Psoas muscle (tissue), 8 donors: ENCODE measurements around the gene LRRC2. TPM values are rescaled to one million over a fixed set of nuclear protein-coding genes. Genes with fewer than 3 reads are reported as not detected.

ENCODE experiments used
- ATAC-seq, 4 donors: fragments of 200-7000 bp; cut with Tn5 transposase; one replicate each; pipeline ENCODE4 v1.9.1; 2020; ENCODE audit warnings: moderate library complexity in 3 of 4, mild to moderate bottlenecking in 2 of 4
- DNase-seq, 2 donors: peaks; one replicate each; pipeline ENCODE4 v3.0.0-alpha.2; 2020
- H3K27ac ChIP-seq: fragments of 200-600 bp; one replicate; pipeline ENCODE4 v1.8.0; 2022
- H3K27me3 ChIP-seq, 3 donors: fragments of 200-600 bp in 1 of 3; one replicate each; pipeline versions ENCODE4 v1.6.1 to v1.8.0; 2013 to 2022; ENCODE audit warnings: low read length in 2 of 3, mild to moderate bottlenecking in 2 of 3, moderate library complexity in 1 of 3; ENCODE audit not compliant: insufficient read depth in 3 of 3
- H3K36me3 ChIP-seq, 2 donors: fragments of 200-600 bp in 1 of 2; one replicate each; pipeline versions ENCODE4 v1.6.1 to v1.8.0; 2013 to 2022; ENCODE audit warnings: low read depth in 1 of 2, mild to moderate bottlenecking in 1 of 2, moderate library complexity in 1 of 2; ENCODE audit not compliant: insufficient read depth in 1 of 2
- H3K4me1 ChIP-seq: fragments of 200-600 bp; one replicate; pipeline ENCODE4 v1.8.0; 2022
- H3K4me3 ChIP-seq: fragments of 200-600 bp; one replicate; pipeline ENCODE4 v1.8.0; 2022; ENCODE audit warnings: mild to moderate bottlenecking
- H3K9me3 ChIP-seq: fragments of 200-600 bp; one replicate; pipeline ENCODE4 v1.8.0; 2022
- WGBS, 3 donors: extraction: QIAGEN DNeasy Blood & Tissue Kit; methylation state at CpG; one replicate each; pipeline versions ENCODE4 v1.1.6 to v1.1.7; 2013; 5-methylcytosine and 5-hydroxymethylcytosine counted together
- intact Hi-C, 2 donors: fragments of 100-400 bp; cut with DNase I; formaldehyde crosslinking; loops; one replicate each; pipeline versions ENCODE4 v1.11.0 to v1.14.2; 2022
- polyA plus RNA-seq, 3 donors: library from polyadenylated mRNA; stranded (reverse); fragments of 200-250 nt; gene quantifications; one replicate each; pipeline ENCODE4 v1.2.3, GENCODE V29; 2013
- total RNA-seq, 4 donors: library from RNA; stranded (reverse); fragmentation: NEBNext Ultra II Directional in 2 of 4; extraction: Animal tissue kit (Norgen Biotek cat#: 25700) in 2 of 4; gene quantifications; one replicate each; pipeline versions ENCODE4 v1.2.1 to v1.2.4, GENCODE V29; 2021 to 2023
- TF ChIP-seq, protein P1 (sequence below): fragments of 200-600 bp; IDR thresholded peaks from one replicate; pipeline ENCODE4 v1.8.0; 2022; ENCODE audit warnings: antibody characterized with exemption
- donor health status: healthy with polysubstance abuse.
- donor health status: DM: no; HTN: no; CAD: no; lungs with moderate emphysema.
- donor health status: Bipolar disorder and iron deficiency.
- donor health status: healthy.
- donor health status: DM: yes; HTN: yes; CAD: no.
- donor health status: DM: no; HTN: no; CAD: no.
- donor health status: DM: no; HTN: no; CAD: no.
- donor health status: DM: yes; HTN: yes; CAD: no.

LRRC2 gene
- total and polyA plus RNA-seq, 7 donors: 8.3 to 160 (median 65.1) TPM

DNA sequence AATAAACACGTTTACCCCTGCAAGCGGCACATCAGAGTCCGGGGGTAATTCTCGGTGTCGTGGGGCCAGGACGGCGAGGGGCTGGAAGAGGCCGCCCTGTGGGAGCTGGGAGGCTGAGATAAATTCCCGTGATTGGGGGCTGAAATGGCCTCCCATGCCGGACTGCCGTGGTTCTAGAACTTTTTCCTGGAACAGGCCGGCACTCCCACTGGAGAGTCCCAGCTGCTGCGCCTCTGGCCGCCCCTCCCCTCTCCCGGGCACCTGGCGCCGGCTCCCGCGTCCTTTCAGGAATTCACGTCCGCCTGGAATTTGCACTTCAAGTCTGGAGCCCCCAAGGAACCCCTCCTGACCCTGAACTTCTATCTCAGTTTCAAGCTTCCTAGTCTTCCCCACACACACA is 10.8 kb upstream of the LRRC2 start:
- Histone ChIP-seq H3K9me3 (no peaks in the 10 kb centered on the region), H3K36me3 (no peaks in the 10 kb centered on the region), H3K27ac (no peak overlapping the region), H3K4me1 (peaks cover 6% of the 10 kb centered on the region), H3K27me3 (no peaks in the 10 kb centered on the region), H3K4me3 (peak overlapping the region; percentile 36)
- peak in 1 of 4 donors; percentile 40 for ATAC-seq
- no peak for DNase-seq
- WGBS, 3 donors: 41 to 48% (median 44%) methylated on average over 17 to 21 of the region's 21 CpGs
- TF ChIP-seq, protein P1, sequence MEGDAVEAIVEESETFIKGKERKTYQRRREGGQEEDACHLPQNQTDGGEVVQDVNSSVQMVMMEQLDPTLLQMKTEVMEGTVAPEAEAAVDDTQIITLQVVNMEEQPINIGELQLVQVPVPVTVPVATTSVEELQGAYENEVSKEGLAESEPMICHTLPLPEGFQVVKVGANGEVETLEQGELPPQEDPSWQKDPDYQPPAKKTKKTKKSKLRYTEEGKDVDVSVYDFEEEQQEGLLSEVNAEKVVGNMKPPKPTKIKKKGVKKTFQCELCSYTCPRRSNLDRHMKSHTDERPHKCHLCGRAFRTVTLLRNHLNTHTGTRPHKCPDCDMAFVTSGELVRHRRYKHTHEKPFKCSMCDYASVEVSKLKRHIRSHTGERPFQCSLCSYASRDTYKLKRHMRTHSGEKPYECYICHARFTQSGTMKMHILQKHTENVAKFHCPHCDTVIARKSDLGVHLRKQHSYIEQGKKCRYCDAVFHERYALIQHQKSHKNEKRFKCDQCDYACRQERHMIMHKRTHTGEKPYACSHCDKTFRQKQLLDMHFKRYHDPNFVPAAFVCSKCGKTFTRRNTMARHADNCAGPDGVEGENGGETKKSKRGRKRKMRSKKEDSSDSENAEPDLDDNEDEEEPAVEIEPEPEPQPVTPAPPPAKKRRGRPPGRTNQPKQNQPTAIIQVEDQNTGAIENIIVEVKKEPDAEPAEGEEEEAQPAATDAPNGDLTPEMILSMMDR: no peak
- intact Hi-C loops: no loop called here

GRCh38 chr3:46576386-46576785 is 10.3 kb upstream of the LRRC2 start:
- 84 to 86% (median 85%) methylated on average over 9 to 10 of the region's 10 CpGs for WGBS, 3 donors
- intact Hi-C loops: no loop called here
- Histone ChIP-seq H3K4me1 (peaks cover 6% of the 10 kb centered on the region), H3K9me3 (no peaks in the 10 kb centered on the region), H3K36me3 (no peaks in the 10 kb centered on the region), H3K27me3 (no peaks in the 10 kb centered on the region), H3K27ac (no peak overlapping the region), H3K4me3 (peak overlapping the region; percentile 36)
- TF ChIP-seq, protein P1: no peak
- no peak for DNase-seq
- ATAC-seq: no peak

DNA sequence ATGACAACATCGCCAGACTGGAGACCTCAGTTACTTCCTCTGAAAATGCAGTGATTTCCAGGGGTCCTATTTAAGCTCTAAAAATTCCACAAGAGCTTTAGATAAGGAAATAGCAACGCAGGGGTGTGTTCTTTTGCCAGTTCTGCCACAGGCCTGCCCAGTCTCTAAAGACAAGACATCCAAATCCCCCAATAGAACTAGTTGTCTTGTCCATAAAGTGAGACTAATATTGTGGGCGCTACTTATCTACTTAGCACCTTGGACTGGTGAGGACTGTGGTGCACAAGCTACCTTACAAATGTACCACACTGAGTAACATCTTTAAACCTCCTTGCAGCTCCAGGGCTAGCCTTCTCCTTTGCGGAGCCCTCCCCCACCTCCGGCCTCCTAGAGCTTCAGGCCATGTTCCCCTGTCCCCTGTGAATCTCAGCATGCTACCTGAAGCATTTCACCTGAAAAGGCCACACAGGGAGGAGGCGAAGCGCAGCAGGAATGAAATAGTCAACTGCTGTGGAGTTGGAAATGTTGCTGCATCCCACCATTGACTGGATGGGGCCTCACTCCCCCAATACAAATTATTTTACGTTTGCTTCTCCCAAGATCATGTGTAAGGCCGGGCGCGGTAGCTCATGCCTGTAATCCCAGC is 9.6 kb upstream of the LRRC2 start:
- TF ChIP-seq, protein P1: no peak
- Histone ChIP-seq H3K9me3 (no peaks in the 10 kb centered on the region), H3K4me1 (peaks cover 6% of the 10 kb centered on the region), H3K36me3 (no peaks in the 10 kb centered on the region), H3K27me3 (no peaks in the 10 kb centered on the region), H3K4me3 (no peak overlapping the region), H3K27ac (no peak overlapping the region)
- ATAC-seq (no peak), DNase-seq (no peak)
- WGBS, 3 donors: 93 to 95% (median 94%) methylated on average over 11 of the region's 11 CpGs
- intact Hi-C loops: no loop called here

DNA sequence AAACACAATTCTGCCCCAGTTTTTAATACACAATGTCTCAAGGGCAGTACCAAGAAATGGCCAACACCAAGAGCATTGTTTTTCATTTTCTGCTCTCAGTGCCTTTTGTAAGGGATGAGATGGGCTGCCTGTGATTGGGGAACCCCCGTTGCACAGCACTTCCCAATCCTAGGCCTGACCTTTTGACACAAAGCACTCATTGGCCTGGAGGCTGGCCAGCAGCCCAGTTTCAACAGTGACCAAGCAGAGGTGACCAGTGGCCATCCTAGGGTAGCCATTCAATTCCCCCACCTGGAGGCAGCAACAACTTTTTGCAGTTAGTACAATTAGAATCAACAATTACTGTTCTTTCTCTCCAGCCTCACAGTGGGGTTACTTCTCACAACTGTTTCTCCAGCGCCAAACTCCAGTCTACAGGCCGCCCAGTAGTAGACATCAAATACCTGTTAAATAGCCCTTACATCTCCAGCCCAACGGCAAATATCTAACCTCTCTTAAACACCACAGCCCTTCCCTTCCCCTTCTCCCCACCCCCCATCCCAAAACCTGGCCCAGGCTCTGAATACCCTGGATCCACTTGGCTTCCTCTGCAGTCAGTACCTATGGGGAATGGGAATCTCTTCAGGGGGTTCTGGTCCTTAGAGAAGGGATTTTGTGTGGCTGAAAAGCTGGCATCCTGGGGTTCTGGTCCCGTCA is 8.9 kb upstream of the LRRC2 start:
- WGBS, 3 donors: 83 to 86% (median 83%) methylated on average over 5 of the region's 5 CpGs
- TF ChIP-seq, protein P1: no peak
- ATAC-seq (peak in 1 of 4 donors; percentile 41), DNase-seq (no peak)
- H3K27ac ChIP-seq: no peak overlapping the region
- H3K36me3 ChIP-seq: no peaks in the 10 kb centered on the region
- no peak overlapping the region for H3K4me3 ChIP-seq
- intact Hi-C loops: no loop called here
- H3K9me3 ChIP-seq: no peaks in the 10 kb centered on the region
- peaks cover 6% of the 10 kb centered on the region for H3K4me1 ChIP-seq
- H3K27me3 ChIP-seq: no peaks in the 10 kb centered on the region
